ENCODE measurements around the gene TXNDC15.

DNA sequence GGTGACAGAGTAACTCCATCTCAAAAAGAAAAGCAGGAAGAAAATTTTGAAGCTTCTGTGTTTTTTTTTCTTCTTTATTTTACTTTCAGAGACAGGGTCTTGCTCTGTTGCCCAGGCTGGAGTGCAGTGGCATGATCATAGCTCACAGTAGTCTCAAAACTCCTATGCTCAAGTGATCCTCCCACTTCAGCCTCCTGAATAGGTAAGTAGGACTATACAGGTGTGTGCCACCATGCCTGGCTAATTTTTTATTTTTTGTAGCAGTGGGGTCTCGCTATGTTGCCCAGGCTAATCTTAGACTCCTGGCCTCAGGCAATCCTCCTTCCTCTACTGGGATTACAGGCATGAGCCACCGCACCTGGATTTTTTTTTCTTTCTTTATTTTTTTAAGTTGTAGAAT is 38.5 kb upstream of the TXNDC15 start:
- no peak for TF ChIP-seq YY1 (IDR thresholded peaks at IDR 0.05; ENCODE audit: insufficient read depth, insufficient read length)
- TF ChIP-seq SUZ12 (IDR thresholded peaks at IDR 0.05; ENCODE audit: extremely low read depth, insufficient read depth, insufficient read length): no peak
- TF ChIP-seq ZNF274 (IDR thresholded peaks at IDR 0.05; ENCODE audit: low read depth, low read length): no peak
